Measurements from ENCODE around the gene HAPLN3.

Gene HAPLN3

DNA sequence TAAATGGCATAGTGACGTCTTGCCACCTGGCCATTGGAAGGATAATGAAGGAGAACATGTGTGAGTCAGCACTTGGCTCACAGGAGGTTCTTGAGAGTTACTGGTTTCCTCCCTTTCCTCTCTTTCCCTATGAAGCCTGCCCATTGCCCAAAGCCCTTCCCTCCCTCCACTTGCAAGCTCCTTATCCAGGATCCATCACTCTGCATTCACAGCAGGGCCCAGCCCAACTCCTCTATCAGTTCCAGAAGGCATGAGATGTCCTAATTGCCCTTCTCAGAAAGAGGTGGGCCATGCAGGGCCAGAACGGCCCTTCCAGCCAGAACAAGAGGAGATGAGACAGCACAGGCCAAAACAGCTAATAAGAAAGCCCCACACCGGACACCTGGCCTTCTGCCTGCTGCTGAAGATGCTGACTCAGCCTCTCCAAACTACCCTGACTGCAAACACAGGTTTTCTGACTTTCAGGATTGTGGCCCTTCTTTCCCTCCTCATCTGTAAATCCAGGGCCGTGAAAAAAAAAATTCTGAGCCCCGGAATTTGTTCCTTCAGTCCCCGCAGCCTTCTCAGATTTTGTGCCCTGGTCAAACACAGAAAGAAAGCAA, 29.7 kb downstream of the HAPLN3 start:
- peaks cover 23% of the 10 kb centered on the region for H3K9me3 Mint-ChIP-seq

GRCh38 chr15:88864861-88865497, 30.4 kb downstream of the HAPLN3 start:
- no peak overlapping the region for H3K27ac Mint-ChIP-seq
- no peak overlapping the region for H3K4me3 Mint-ChIP-seq
- TF ChIP-seq, protein P1, sequence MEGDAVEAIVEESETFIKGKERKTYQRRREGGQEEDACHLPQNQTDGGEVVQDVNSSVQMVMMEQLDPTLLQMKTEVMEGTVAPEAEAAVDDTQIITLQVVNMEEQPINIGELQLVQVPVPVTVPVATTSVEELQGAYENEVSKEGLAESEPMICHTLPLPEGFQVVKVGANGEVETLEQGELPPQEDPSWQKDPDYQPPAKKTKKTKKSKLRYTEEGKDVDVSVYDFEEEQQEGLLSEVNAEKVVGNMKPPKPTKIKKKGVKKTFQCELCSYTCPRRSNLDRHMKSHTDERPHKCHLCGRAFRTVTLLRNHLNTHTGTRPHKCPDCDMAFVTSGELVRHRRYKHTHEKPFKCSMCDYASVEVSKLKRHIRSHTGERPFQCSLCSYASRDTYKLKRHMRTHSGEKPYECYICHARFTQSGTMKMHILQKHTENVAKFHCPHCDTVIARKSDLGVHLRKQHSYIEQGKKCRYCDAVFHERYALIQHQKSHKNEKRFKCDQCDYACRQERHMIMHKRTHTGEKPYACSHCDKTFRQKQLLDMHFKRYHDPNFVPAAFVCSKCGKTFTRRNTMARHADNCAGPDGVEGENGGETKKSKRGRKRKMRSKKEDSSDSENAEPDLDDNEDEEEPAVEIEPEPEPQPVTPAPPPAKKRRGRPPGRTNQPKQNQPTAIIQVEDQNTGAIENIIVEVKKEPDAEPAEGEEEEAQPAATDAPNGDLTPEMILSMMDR (IDR thresholded peaks at IDR 0.05): no peak
- peaks cover 5% of the 10 kb centered on the region for H3K36me3 Mint-ChIP-seq (ENCODE audit: low read depth)
- H3K9me3 Mint-ChIP-seq: peaks cover 19% of the 10 kb centered on the region
- no peak for DNase-seq
- H3K27me3 Mint-ChIP-seq (ENCODE audit: low read depth, poor library complexity): peaks cover 8% of the 10 kb centered on the region
- peaks cover 19% of the 10 kb centered on the region for H3K4me1 Mint-ChIP-seq

More for the DNA sequence above, 29.7 kb downstream of the HAPLN3 start:
- no peak for DNase-seq
- H3K4me3 Mint-ChIP-seq: no peak overlapping the region
- H3K36me3 Mint-ChIP-seq (ENCODE audit: low read depth): peaks cover 5% of the 10 kb centered on the region
- TF ChIP-seq, protein P1 (IDR thresholded peaks at IDR 0.05): no peak
- H3K27ac Mint-ChIP-seq: no peak overlapping the region
- peaks cover 19% of the 10 kb centered on the region for H3K4me1 Mint-ChIP-seq
- peaks cover 8% of the 10 kb centered on the region for H3K27me3 Mint-ChIP-seq (ENCODE audit: low read depth, poor library complexity)

DNA sequence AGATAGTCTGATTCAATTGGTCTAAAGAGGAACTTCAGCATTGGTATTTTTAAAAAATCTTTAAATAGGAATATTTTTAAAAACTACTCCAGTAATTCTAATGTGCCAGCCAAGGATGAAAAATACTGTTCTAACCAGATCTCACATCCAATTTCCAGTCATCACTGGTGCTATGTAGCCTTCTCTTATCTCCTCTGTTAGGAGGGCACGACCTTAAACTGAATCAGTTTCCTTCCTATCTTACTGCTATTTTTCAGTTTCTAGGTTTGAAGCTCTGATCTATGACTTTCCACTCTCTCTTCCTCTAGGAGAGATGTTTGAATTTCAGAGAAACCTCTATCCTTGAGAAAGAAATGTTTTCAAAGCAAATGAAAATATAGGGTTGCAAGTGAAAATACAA, 31.9 kb downstream of the HAPLN3 start:
- TF ChIP-seq, protein P1 (IDR thresholded peaks at IDR 0.05): no peak
- Mint-ChIP-seq H3K4me1 (peaks cover 19% of the 10 kb centered on the region), H3K4me3 (no peak overlapping the region), H3K9me3 (peaks cover 16% of the 10 kb centered on the region), H3K27me3 (ENCODE audit: low read depth, poor library complexity) (peaks cover 14% of the 10 kb centered on the region), H3K27ac (no peak overlapping the region), H3K36me3 (ENCODE audit: low read depth) (peaks cover 5% of the 10 kb centered on the region)
- DNase-seq: no peak

DNA sequence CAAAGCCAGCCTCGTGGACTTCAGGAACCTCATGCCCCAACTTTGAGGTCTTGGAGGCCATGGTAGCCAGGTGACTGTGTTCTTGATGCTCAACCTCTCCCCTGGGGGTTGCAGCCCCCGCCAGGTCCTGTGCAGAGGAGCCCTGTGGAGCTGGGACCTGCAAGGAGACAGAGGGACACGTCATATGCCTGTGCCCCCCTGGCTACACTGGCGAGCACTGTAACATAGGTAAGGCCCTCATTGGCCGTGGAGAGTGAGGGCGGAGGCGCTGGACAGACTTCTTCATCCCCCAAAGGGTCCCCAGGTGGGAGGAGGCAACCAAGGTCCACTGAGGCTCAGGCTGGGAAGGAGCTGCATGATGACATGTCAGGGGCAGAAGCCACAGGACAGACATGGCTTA, 35.1 kb downstream of the HAPLN3 start:
- peak overlapping the region; percentile 32 for H3K27ac Mint-ChIP-seq
- H3K27me3 Mint-ChIP-seq (ENCODE audit: low read depth, poor library complexity): peaks cover 17% of the 10 kb centered on the region
- no peak for DNase-seq
- TF ChIP-seq, protein P1 (IDR thresholded peaks at IDR 0.05): no peak
- H3K4me3 Mint-ChIP-seq: no peak overlapping the region
- H3K4me1 Mint-ChIP-seq: peaks cover 11% of the 10 kb centered on the region
- H3K36me3 Mint-ChIP-seq (ENCODE audit: low read depth): peaks cover 5% of the 10 kb centered on the region
- H3K9me3 Mint-ChIP-seq: peaks cover 13% of the 10 kb centered on the region

DNA sequence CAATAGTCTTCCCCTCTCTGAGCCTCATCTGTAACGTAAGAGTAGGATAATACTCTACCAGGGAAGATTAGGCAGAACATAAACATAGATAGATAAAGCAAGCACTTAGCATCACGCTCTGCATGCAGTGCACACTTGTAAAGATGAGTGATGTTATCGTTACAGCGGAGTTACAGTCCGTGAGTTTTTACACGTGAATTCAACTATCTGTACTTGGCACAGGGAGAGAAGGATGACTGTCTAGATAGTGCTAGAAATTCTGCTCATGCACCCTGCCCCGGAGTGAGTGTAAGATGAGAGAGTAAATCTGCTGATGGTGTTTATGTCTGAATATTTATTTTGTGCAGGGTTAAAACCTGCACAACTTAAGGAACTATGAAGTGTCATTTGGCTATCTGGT, 35.8 kb downstream of the HAPLN3 start:
- Mint-ChIP-seq H3K27ac (no peak overlapping the region), H3K36me3 (ENCODE audit: low read depth) (peaks cover 5% of the 10 kb centered on the region), H3K27me3 (ENCODE audit: low read depth, poor library complexity) (peaks cover 18% of the 10 kb centered on the region), H3K9me3 (peaks cover 15% of the 10 kb centered on the region), H3K4me3 (no peak overlapping the region), H3K4me1 (peaks cover 11% of the 10 kb centered on the region)
- DNase-seq: no peak
- TF ChIP-seq, protein P1 (IDR thresholded peaks at IDR 0.05): no peak

GRCh38 chr15:88858934-88859333, 36.4 kb downstream of the HAPLN3 start:
- Mint-ChIP-seq H3K4me1 (peaks cover 11% of the 10 kb centered on the region), H3K36me3 (ENCODE audit: low read depth) (peaks cover 5% of the 10 kb centered on the region)

More at GRCh38 chr15:88858934-88859333, 36.4 kb downstream of the HAPLN3 start:
- Mint-ChIP-seq H3K4me3 (no peak overlapping the region), H3K9me3 (peaks cover 17% of the 10 kb centered on the region), H3K27me3 (ENCODE audit: low read depth, poor library complexity) (peaks cover 21% of the 10 kb centered on the region), H3K27ac (no peak overlapping the region)
- TF ChIP-seq, protein P1 (IDR thresholded peaks at IDR 0.05): no peak
- no peak for DNase-seq
